H4 (cell line): ENCODE measurements around the gene TEX12. TPM values are rescaled to one million over a fixed set of nuclear protein-coding genes. Genes with fewer than 3 reads are reported as not detected.
"Not testable (repeated sequence)": the region's sequence is repeated elsewhere in the genome, so short reads cannot be mapped to it uniquely, and the experiment has no call there.

Experiments
- DNase-seq: peaks from one replicate; pipeline ENCODE4 v3.0.0-alpha.2; 2015; ENCODE audit warnings: low spot score
- total RNA-seq: library from RNA; depleted of rRNA; stranded (reverse); fragments of >200 nt; shearing (Covaris generic); gene quantifications from 2 replicates; pipeline ENCODE4 v1.2.3, GENCODE V29; 2014; rRNA removed

The TEX12 gene
- 0.35 TPM in 1 of 2 replicates, not detected in the other for total RNA-seq

- DNase-seq = no peak
Measured at GRCh38 chr11:112167145-112167544, at the start of gene TEX12. TSS of gene TEX12 (plus strand) at chr11:112167372. CDS start at chr11:112169269, 1,897 bp downstream.

GRCh38 chr11:112118176-112118575, 49.0 kb upstream of the TEX12 start:
- DNase-seq = no peak

- DNase-seq = no peak
Measured at GRCh38 chr11:112121981-112122615, 45.1 kb upstream of the TEX12 start.

GRCh38 chr11:112123129-112123528, 44.0 kb upstream of the TEX12 start:
- DNase-seq = no peak

GRCh38 chr11:112127056-112127455, 40.1 kb upstream of the TEX12 start:
- no peak for DNase-seq

- DNase-seq = peak; percentile 59
Measured at GRCh38 chr11:112128483-112129121, 38.6 kb upstream of the TEX12 start.

GRCh38 chr11:112129656-112130055, 37.5 kb upstream of the TEX12 start:
- no peak for DNase-seq

GRCh38 chr11:112132737-112133136, 34.4 kb upstream of the TEX12 start:
- no peak for DNase-seq

- DNase-seq = no peak
Measured at GRCh38 chr11:112134473-112134872, 32.7 kb upstream of the TEX12 start.

- no peak for DNase-seq
Measured at GRCh38 chr11:112143597-112143996, 23.6 kb upstream of the TEX12 start.

- no peak for DNase-seq
Measured at GRCh38 chr11:112150517-112150916, 16.7 kb upstream of the TEX12 start.

GRCh38 chr11:112156153-112156955, 10.8 kb upstream of the TEX12 start:
- DNase-seq = no peak

- peak; percentile 99 for DNase-seq
Measured at GRCh38 chr11:112156956-112157766, 10.0 kb upstream of the TEX12 start.

- DNase-seq = no peak
Measured at GRCh38 chr11:112159098-112160065, 7.8 kb upstream of the TEX12 start.

- DNase-seq = no peak
Measured at GRCh38 chr11:112160091-112160848, 6.9 kb upstream of the TEX12 start.

- no peak for DNase-seq
Measured at GRCh38 chr11:112161012-112161411, 6.2 kb upstream of the TEX12 start.

- DNase-seq = not testable (repeated sequence)
Measured at GRCh38 chr11:112162200-112162599, 5.0 kb upstream of the TEX12 start.

GRCh38 chr11:112162761-112163546, 4.2 kb upstream of the TEX12 start:
- DNase-seq = no peak
